ENCODE results near the gene ZFHX3.

DNA sequence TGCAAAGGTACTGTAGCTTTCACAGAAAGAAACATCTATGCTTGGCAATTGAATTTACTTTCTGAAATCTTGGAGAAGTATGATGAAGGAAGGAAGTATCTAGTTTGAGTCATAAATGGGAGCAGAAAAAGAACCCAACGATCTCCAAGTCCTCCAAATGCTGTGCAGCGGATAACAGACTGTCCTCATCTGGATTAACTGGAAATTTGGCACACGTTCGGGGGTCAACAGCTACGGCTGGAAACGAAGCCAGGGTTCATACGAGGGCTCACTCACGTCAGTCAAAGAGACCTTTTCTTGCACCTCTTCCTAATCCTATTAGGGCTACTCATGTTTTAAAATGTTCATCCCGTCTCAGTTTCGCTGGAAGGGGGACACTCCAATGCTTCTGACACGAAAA, 152.0 kb downstream of the ZFHX3 start:
- TF ChIP-seq, protein P1, sequence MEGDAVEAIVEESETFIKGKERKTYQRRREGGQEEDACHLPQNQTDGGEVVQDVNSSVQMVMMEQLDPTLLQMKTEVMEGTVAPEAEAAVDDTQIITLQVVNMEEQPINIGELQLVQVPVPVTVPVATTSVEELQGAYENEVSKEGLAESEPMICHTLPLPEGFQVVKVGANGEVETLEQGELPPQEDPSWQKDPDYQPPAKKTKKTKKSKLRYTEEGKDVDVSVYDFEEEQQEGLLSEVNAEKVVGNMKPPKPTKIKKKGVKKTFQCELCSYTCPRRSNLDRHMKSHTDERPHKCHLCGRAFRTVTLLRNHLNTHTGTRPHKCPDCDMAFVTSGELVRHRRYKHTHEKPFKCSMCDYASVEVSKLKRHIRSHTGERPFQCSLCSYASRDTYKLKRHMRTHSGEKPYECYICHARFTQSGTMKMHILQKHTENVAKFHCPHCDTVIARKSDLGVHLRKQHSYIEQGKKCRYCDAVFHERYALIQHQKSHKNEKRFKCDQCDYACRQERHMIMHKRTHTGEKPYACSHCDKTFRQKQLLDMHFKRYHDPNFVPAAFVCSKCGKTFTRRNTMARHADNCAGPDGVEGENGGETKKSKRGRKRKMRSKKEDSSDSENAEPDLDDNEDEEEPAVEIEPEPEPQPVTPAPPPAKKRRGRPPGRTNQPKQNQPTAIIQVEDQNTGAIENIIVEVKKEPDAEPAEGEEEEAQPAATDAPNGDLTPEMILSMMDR (conservative IDR thresholded peaks at IDR 0.05 in 1 of 2, IDR thresholded peaks at IDR 0.05 in 1 of 2; ENCODE audit: low read depth in 1 of 2, low read length in 2 of 2) = no peak
- TF ChIP-seq EZH2 (IDR thresholded peaks at IDR 0.05; ENCODE audit: low read length, missing control alignments) = no peak

All from fibroblast of lung (primary cell).